Measurements from ENCODE around the gene IL25.
"Not testable (repeated sequence)": the region's sequence is repeated elsewhere in the genome, so short reads cannot be mapped to it uniquely, and the experiment has no call there.

The IL25 gene

DNA sequence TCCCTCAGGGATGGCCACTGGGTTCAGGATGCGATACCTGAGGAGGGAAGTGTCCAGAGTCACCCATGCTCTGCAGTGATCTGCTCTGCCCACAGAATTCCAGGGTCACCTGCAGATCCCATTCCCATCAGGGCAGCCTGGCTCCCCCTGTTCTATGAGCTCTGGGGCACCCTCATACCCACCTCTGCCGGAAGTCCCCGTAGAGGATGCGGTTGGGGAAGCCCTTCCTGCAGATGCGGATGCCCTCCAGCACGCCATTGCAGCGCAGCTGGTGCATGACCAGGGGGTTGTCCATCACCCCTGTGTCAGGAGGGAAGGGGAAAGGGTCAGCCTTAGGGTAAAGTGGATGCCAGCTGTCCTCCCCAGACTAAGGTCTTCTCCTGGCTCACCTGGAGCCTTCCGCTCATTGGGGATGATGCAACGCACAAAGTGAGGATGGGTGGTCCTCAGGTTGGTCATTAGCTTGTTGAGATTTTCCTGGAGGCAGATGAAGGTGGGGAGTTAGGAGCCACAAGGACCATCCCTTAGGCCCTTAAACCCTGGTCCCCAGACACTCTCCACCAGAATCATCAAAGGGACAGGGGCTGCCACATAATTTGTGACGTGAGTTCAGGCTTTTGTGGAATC is 24.3 kb downstream of the IL25 start:
- DNase-seq, result no peak

DNA sequence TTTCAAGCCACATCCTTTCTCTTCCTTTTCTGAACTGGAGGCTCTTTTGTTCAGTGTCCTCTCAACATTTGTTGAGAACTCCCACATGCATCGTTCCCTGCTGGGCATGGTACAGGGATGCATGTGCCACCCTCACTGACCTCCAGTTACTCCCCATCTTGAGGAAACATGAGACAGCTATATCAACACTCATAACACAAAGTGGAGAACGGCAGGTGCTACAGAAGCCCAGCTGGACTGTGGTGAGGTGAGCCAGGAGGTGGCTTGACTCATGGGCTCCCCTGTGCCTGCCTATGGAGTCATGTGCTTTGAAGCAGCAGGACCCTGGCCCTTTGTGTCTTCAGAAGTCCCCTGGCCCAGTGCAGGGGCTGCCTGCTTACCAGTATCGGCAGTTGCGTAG is 25.7 kb downstream of the IL25 start:
- no peak for DNase-seq

DNA sequence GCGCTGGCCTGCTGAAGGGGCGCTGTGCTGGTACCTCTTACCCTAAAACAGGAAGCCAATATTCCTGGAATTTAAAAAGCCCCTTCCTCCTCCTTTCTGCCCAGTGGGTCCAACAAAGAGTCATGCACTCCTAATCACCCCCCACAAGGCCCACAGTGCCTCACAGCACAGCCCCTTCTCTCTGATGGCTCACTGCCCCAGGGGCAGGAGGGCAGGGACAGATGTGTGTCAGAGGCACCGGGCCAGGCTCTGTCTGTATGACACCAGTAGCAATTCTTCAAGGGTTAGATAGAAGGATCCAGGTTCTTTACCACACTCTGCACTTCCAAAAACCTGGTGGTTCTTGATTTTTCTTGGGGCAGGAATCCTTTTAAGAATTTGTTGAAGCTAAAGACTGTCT is 26.5 kb downstream of the IL25 start:
- no peak for DNase-seq

DNA sequence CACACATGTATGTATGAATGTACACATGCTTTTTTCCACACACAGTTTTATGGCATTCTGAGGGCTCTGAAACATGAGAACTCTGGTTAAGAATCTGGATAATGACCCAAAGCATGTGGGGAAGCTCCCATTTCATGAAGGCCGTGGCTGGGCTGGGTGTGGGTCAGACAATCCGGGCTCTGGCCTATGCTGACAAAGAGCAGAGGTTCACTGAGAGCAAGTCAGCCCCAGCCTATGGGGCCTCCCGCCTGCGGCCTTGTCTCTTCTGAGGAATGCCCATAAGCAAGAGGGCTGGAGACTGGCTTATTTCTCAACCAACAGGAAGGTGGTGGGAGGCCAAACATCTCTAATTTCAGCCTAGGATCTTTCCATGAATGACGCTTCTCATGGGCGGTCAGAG is 27.0 kb downstream of the IL25 start:
- DNase-seq, result no peak

DNA sequence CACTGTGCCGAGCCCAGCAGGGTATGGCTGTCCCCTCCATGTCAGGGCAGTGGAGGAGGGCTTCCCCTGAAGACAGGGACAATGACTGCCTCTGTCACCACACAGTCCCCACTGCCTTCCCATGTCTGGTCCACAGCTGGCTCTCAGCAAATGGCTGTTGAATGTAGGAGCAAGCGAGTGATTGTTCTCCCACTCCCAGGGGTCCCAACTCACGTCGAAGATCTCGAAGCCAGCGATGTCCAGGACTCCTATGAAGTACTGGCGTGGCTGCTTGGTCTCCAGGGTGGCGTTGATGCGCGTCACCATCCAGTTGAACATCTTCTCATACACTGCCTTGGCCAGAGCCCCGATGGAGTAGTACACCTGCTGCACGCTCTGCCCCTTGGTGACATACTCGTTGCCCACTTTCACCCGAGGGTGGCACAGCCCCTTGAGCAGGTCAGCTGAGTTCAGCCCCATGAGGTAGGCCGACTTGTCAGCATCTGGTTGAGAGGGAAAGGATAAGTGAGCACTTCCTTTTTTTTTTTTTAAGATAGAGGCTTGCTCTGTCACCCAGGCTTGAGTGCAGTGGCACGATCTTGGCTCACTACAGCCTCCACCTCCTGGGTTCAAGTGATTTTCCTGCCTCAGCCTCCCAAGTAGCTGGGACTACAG is 28.0 kb downstream of the IL25 start:
- DNase-seq, result not testable (repeated sequence)

DNA sequence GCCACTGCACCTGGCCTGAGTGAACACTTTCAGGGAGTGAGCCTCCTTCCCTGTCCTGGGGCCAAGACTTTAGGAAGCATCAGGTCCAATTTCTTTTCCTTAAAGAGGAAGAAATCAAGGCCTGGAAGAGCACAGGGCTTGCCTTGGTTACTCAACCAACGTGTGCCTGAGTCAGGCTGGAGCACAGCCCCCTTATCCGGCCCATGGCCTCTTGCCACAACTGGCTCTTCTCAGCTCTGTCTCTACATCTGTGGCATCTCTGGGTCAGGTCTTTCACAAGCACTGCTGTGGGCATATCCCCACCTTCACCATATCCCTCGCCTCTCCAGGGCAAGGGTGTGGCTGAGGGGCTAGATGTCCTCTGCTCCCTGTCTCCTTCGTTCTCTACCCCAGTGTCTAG is 28.7 kb downstream of the IL25 start:
- DNase-seq, result no peak

DNA sequence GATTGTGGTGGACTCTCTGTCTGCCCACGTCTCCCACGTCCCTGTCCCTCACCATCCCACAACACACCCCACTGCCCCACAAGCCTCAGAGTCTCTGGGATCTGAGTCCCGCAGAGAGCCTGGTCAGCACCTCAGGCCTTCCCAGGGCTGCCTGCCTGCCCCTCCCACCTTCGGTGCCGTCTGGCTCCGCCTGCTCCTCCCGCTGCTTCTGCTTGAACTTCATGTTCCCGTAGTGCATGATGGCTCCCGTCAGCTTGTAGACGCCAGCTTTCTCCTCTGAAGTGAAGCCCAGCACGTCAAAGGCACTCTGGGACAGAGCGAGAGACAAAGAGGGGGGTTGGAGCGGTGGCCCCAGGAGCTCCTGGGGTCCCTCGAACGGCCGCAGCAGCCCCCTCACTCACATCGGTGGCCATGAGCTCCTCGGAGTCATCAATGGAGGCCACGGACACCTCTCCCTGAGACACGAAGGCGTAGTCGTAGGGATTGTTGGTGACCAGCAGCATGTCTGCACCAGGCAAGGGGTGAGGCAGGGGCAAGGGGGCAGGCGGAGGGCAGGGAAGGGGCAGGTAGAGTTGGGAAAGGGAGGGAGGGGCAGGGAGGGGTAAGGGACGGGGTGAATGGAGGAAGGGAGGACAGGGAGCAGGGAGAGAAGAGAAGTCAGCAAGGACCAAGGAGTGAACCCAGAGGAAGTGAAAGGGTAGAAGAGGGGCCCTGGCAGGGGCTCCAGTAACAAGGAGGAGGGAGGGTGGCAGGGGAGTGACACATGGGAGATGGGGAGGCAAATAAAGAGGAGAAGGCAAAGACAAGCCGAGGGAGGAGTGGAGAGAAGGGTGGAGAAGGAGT is 29.9 kb downstream of the IL25 start:
- no peak for DNase-seq

DNA sequence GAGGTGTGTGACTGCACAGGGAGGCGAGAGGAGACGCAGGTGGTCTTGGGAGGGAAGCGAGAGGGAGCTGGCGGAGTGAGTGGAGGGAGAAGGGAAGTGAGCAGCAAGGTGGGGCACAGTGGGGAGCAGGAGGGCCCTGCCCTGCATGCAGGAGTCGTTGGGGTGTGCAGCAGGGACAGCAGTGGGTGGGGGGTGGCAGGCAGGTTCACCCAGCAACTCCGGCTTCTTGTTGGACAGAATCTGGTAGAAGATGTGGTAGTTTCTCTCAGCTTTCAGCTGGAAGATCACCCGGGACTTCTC is 30.5 kb downstream of the IL25 start:
- DNase-seq, result no peak

DNA sequence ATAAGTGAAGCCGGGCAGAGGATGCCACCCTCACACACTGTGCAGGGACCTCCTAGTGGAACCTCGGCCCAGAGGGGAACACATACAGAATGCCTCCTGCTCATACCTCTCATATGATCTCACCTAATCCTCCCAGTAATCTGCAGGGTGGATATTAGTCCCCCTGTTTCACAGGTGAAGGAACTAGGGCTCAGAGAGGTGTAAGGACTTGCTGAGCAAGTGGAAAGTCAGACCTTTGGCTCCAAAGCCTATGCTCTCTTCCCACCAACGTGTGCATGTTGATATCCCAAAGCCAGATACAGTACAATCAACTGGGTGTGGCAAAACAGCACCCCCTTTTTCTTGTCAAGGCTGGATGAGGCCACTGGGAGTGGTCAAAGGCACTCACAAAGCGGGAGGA is 31.3 kb downstream of the IL25 start:
- no peak for DNase-seq

DNA sequence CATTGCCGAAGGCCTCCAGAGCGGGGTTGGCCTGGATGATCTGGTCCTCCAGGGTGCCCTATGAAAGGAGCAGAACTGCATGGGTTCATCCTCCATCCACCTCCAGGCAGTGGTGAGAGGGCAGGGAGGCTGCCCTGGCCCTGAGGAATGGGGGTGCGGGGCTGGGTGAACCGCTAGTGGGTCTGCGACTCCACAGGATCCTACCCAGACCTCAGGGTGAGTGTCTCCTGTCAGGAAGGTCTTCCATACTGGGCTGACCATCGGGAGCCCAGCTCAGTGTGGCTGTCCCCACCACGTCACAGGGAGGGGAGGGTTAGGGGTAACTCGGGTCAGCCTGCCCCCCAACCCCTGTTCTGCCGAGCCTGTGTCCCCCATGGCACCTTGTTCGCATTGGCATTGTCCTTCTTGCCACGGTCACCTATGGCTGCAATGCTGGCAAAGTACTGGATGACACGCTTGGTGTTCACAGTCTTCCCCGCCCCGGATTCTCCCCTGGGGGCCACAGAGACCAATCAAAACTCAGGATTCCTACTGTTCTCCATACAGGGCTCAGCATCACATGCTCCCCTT is 31.8 kb downstream of the IL25 start:
- no peak for DNase-seq

DNA sequence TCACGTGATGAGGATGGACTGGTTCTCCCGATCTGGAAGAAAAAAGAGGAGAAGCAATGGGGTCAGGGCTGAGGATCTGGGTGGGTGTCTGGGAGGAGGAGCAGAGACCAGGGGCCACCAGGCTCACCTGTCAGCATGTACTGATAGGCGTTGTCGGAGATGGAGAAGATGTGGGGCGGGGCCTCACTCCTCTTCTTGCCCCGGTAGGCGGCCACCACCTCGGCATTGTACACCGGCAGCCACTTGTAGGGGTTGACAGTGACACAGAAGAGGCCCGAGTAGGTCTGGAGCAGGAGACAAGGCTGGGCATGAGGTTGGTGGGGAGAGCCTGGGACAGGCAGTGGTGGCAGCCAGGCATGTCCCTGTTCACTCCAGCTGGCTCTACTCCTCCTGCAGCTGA is 32.5 kb downstream of the IL25 start:
- DNase-seq, result no peak

DNA sequence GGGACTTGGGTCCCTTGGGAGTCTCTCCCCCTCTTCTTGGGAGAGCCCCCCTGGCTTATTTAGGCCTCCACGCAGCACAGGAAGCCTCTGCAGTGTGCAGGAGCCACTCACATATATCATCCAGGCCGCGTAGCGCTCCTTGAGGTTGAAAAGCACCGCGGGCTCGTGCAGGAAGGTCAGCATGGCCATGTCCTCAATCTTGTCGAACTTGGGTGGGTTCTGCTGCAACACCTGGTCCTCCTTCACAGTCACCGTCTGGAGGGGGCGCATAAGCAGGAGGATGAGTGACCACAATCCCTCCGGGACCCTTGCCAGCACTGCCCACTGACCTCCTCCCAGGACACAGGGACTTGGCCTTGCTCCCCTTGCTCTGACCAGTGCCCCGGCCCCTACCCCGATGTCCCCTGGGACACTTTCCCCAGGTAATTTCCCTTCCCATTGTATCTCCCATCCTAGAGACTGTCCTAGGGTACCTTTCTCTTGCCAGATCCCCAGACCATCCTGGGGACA is 33.0 kb downstream of the IL25 start:
- DNase-seq, result no peak

DNA sequence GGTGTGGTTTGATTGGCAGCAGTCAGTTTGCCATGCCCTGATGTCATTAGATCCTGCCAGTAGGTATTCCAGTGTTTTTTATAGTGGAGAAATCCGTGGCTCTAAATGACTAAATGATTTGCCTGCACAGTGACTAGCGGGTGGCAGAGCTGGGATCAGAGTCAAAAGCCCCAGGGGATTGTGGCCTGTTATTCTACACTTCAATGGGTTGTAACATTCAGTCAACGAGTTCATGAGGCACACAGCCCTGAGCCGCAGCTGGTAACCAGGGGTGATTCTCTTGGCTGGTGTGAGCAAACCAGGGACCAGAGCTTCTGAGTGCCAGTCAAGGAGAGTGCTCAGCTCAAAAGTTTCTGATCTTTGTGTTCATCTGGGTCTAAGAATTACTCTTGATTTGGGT is 33.6 kb downstream of the IL25 start:
- no peak for DNase-seq

DNA sequence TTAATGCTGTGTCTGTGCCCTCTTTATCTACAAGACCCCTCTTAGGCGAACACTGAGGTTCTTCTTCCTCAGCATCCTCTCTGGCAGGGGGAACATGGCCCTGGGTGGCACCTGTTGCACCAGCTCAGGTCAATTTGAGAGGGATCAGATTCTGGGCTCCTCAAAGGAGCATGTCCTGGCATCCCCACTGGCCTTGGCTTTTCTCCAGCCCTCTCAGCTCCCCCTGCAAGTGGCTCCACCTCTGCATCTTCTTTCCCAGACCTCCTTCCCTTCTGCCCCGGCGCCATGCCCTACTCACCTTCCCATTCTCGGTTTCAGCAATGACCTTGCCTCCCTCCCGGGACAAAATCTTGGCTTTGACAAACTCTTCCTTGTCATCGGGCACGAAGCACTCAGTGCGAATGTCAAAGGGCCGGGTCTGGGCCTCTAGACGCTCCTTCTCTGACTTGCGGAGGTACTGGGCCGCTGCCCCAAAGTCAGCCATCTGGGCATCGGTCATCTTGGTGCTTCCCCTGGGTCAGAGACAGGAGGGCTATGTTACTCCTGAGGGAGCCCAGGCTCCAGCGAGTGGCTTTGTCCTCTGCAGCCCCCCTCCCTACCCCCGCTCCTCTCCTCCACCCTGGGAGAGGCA is 34.2 kb downstream of the IL25 start:
- no peak for DNase-seq

DNA sequence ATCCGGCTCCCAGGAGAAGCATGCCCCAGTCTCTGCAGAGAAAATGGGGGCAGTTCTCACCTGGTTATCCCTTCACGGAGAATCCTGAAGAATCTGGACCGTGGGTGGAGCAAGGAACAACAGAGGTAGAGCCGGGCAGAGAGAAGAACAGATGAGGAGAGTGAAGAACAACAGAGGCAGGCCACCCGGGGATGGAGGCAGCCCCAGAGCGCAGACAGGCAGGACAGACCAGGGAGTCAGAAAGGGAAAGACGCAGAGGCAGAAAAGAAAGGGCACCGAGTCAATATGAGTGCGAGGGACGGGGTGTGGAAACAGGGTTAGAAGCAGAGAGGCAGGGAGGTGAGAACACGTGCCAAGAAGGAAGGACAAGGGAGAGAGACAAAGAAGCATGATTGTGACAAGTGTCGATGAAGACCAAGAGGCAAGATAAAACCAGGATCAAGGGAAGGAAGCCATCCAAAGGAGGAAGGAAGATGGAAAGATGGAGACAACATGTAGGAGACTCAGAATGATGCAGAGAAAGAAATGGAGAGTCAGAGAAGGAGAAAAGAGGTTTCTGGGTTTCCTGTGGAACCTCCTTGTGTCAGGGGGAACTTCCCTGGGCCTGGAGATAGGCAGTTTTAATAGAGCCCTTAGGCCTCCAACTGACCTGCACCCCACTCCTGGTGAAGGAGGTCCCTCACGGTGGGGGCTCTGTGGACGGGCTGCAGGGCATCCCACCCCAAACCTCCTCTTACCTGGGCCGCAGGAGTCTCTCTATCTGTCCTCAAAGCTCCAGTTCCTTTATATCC is 35.1 kb downstream of the IL25 start, which contains the start of gene MYH6:
MYH6 (minus strand) TSS at position 758 of the 791 bp plus-strand sequence. CDS start 1,050 bp downstream, outside the sequence.
- DNase-seq, result no peak

DNA sequence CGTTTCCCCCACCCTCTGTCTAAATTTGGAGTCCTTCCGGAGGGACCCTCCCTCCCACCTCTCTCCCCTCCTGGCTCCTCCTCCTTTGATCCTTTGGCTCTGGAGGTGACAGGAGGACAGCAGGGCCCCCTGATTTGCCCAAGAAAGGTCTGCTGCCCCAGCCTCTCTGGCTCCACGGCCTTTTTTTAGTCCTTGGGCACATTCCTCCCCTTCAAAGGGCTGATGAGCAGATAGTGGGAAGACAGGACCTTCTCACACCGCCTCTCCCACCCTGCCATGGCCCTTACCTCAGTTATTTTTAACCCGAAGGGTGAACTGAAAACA is 35.7 kb downstream of the IL25 start:
- no peak for DNase-seq

DNA sequence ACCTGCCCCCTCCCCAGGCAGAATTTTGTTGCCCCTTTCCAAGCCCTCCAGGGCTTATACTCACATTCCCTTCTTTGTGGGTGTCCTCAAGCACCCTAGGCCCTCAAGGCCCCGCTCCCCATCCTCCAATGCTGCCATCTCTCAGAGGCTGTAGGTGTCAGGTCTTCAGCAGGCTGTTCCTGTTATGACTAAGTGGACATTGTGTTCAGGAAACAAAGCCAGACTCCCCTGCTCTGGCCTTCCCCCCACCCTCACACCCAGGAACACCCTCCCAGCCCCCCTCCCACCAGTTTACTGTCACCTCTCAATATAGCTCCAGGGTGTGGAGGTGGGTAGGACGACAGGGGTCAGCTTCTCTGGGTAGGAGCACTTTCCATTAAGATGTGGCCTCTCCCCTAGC is 36.9 kb downstream of the IL25 start:
- DNase-seq, result no peak

DNA sequence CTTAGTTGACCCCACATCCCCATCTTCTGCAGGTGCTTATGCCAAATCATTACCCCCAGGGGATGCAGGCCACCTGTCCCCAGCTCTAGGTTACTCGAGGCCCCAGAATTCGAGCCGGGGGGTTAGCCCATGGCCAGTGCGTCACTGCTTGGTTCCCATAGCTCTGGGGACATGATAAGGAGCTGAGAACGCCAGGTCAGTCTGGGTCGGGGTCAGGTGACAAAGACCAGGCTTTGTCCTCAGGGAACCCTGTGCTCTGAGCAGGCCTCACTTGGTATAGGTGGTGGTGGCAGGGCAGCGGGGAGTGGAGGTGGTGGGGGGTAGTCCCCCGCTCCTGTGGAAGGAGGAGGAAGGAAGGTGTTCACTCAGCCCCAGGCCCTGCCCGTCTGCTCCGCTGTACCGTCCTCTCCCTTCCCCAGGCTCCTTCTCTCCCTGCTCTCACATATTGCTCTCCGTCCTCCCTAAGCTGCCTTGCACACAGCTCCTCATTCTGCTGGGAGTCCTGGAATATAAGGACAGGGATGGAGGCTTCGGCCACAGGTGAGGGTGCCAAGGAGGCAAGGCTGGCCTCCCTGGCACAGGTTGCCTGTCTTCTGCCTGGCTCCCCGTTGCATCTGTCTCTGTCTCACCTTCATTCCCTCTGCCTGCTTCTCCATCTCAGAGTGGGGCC is 37.5 kb downstream of the IL25 start:
- DNase-seq, result no peak

DNA sequence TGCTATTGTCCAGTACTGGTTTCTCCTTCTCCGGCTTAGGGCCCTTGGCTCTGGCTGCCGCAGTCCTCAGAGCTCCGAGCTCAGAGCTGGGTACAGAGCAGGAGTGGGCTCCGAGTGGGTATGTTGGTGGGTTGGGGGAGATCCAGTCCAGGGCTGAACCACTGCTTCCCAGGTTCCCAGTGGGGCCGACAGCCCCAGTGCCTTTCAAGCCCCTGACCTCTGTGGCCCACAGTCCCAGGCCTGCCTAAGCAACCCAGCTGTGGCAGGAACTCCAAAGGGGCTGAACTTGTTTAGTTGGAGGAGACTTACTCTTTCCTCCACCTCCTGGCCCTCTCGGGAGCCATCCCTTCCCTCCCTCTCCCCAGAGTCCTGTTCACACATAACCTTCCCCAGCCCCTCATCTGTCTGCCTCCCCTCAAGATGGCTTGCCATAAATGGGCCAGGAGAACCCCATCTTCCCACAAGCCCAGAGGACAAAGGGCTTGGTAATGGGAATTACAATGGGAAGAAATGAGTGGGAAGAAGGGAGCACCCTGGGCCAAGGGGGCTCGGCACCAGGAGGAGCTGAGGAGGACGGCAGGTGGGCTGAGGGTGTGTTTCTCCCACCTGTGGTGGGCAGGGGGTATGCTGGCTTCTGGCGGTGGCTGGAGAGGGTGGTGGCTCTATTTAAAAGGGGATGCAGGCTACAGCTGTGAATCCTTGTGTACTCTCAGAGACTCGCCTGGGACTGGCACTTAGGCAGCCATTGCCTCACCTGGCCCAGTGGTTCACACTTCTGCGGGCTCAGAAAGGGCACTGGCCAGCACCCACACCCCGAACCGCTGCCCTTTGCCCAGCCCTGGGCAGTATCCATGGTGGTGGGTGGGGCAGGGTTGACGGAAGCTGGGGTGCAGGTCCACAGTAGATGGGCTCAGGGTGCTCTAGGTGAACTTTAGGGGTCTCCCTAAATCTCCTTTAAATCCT is 39.2 kb downstream of the IL25 start:
- DNase-seq, result no peak

DNA sequence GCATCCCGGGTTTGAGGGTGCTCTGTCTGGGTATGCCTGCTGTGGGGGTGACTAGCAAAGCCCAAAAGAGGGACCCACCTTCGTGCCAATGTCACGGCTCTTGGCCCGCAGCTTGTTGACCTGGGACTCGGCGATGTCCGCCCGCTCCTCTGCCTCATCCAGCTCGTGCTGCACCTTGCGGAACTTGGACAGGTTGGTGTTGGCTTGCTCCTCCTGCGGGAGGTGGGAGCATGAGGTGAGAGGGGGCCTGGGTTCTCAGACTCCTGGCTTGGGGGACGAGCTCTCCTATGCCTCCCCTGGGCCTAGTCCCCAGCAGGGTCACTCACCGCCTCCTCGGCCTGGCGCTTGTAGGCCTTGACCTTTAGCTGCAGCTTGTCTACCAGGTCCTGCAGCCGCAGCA is 41.1 kb downstream of the IL25 start:
- no peak for DNase-seq

DNA sequence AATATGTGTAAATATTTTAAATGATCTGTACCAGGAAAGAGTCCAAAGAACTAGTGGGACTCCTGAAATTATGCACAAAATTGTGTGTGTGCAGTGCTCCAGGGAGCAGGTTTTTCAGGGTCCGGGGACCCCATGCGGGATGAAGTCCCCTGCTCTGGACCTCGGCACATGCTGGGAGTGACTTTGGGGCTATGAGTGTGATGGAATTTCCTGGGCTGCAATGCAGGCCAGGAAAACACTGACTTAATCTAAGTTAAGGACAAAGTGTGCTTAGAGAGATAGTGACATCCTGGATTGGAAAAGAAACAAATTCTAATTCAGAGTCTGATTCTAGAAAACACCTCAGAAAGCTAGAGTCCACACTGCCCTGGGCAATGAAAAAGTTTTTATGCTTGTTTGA is 41.6 kb downstream of the IL25 start:
- DNase-seq, result no peak
